Activated naive CD4-positive, alpha-beta T cell (primary cell): Measurements from ENCODE around the gene FAM229B.
"Not testable (repeated sequence)": the region's sequence is repeated elsewhere in the genome, so short reads cannot be mapped to it uniquely, and the experiment has no call there.

ENCODE experiments used
- DNase-seq, 4 experiments: peaks; one replicate each; lab custom pipeline; 2025; lab: John Stamatoyannopoulos, UW

Gene FAM229B

GRCh38 chr6:112087136-112087911 is at the start of gene FAM229B, which contains the start of gene TUBE1:
Gene FAM229B (plus strand): TSS chr6:112087591. CDS start chr6:112099284, 11,693 bp downstream.
Gene TUBE1 (minus strand): TSS chr6:112087482. CDS start chr6:112087434, 48 bp downstream.
- DNase-seq: peak; percentile 56 to 80 (median 74)

GRCh38 chr6:112037783-112038216 is 49.6 kb upstream of the FAM229B start:
- no peak for DNase-seq

- DNase-seq: no peak
Observed at GRCh38 chr6:112038268-112038667, 49.1 kb upstream of the FAM229B start.

GRCh38 chr6:112038756-112039430 is 48.5 kb upstream of the FAM229B start:
- no peak for DNase-seq

GRCh38 chr6:112039431-112039770 is 48.0 kb upstream of the FAM229B start:
- DNase-seq: no peak

- DNase-seq: no peak
Observed at GRCh38 chr6:112040956-112041355, 46.4 kb upstream of the FAM229B start.

- no peak for DNase-seq
Observed at GRCh38 chr6:112041535-112041934, 45.9 kb upstream of the FAM229B start.

GRCh38 chr6:112043032-112044007 is 44.1 kb upstream of the FAM229B start:
- DNase-seq: peak; percentile 81 to 89 (median 86)

- no peak for DNase-seq
Observed at GRCh38 chr6:112044196-112044595, 43.2 kb upstream of the FAM229B start.

GRCh38 chr6:112044856-112045255 is 42.5 kb upstream of the FAM229B start:
- DNase-seq: no peak

GRCh38 chr6:112047523-112047922 is 39.9 kb upstream of the FAM229B start:
- DNase-seq: not testable (repeated sequence)

GRCh38 chr6:112049026-112049799 is 38.2 kb upstream of the FAM229B start:
- DNase-seq: no peak

- DNase-seq: no peak
Observed at GRCh38 chr6:112049996-112050395, 37.4 kb upstream of the FAM229B start.

GRCh38 chr6:112050429-112050828 is 37.0 kb upstream of the FAM229B start:
- no peak for DNase-seq

GRCh38 chr6:112051251-112051740 is 36.1 kb upstream of the FAM229B start:
- DNase-seq: not testable (repeated sequence)

GRCh38 chr6:112054001-112054400 is 33.4 kb upstream of the FAM229B start, which contains the start of gene CCN6:
Gene CCN6 (plus strand): TSS chr6:112054104. CDS start chr6:112054358, 254 bp downstream.
- no peak for DNase-seq

- no peak for DNase-seq
Observed at GRCh38 chr6:112054555-112055190, 32.7 kb upstream of the FAM229B start.

GRCh38 chr6:112058243-112059032 is 29.0 kb upstream of the FAM229B start:
- DNase-seq: no peak

GRCh38 chr6:112061605-112062004 is 25.8 kb upstream of the FAM229B start:
- DNase-seq: no peak

GRCh38 chr6:112062966-112063365 is 24.4 kb upstream of the FAM229B start:
- DNase-seq: no peak
